Measurements from ENCODE around the gene TLE6. TPM values are rescaled to one million over a fixed set of nuclear protein-coding genes. Genes with fewer than 3 reads are reported as not detected.
A peak's percentile ranks its signal among the peaks of the same experiment; 100 is the strongest.

The TLE6 gene
- total and polyA plus RNA-seq, 2 of the 13 experiments (the other 11 are each of a cell fraction or from before 2014, with no cell fraction given) = 0.24 to 5.5 TPM

DNA sequence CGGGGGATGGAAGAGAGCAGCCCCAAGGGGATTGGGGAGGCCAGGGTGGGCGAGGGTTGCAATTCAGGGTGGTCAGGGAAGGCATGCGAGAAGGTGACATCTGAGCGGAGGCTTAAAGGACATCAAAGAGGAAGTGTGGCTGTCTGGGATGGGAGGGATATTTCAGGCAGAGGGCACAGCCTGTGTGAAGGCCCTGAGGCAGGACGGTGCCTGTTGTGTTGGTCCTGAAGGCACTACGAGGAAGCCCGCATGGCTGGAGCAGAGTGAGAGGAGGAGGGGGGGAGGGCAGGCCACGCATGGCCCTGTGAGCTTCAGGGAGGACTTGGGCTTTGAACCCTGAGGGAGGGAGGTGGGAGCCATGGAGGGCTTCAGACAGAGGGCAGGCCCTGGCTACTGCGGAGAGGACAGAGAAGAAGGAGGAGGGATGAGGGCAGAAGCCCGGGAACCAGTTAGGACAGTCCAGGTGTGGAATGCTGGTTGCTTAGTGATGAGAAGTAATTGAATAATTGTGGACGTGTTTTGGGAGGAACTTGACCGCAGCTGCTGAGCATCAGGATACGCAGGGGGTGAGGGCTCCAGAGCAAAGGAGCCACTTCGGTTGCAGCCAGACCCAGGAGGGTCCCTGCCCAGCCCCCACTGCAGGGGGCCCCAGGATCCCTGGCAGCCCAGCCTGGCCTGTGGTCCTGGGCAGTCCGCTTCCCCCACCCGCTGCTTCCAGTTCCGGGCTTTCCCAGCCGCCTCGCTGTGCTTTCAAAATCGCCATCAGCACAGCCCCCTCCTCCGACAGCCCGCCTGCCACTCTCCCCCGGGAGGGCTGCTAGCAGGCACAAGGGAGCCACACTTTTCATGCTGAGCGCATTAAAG is 6.2 kb downstream of the TLE6 start (continued):
- TF ChIP-seq CHD4 (IDR thresholded peaks at IDR 0.05; ENCODE audit: borderline replicate concordance, low read length) = 0 out of 2 replicates have a peak, but pooled peaks have one; percentile 45
- TF ChIP-seq FOXA3 (CRISPR knock-in tag; IDR thresholded peaks at IDR 0.05) = no peak
- TF ChIP-seq CHD2 (IDR thresholded peaks at IDR 0.05; ENCODE audit: low read depth, low read length) = no peak
- no peak for TF ChIP-seq NR2F6 (IDR thresholded peaks at IDR 0.05)
- no peak for TF ChIP-seq NR2F6 (CRISPR knock-in tag; IDR thresholded peaks at IDR 0.05)
- no peak for TF ChIP-seq GFI1 (CRISPR knock-in tag; IDR thresholded peaks at IDR 0.05; ENCODE audit: borderline replicate concordance)
- no peak for TF ChIP-seq ZSCAN9 (CRISPR knock-in tag; IDR thresholded peaks at IDR 0.05; ENCODE audit: borderline replicate concordance)
- TF ChIP-seq POLR2A (IDR thresholded peaks at IDR 0.05; ENCODE audit: insufficient read depth in 1 of 2, low read depth in 2 of 2, low read length in 2 of 2) = no peak
- TF ChIP-seq, protein P1, sequence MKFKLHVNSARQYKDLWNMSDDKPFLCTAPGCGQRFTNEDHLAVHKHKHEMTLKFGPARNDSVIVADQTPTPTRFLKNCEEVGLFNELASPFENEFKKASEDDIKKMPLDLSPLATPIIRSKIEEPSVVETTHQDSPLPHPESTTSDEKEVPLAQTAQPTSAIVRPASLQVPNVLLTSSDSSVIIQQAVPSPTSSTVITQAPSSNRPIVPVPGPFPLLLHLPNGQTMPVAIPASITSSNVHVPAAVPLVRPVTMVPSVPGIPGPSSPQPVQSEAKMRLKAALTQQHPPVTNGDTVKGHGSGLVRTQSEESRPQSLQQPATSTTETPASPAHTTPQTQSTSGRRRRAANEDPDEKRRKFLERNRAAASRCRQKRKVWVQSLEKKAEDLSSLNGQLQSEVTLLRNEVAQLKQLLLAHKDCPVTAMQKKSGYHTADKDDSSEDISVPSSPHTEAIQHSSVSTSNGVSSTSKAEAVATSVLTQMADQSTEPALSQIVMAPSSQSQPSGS (CRISPR knock-in tag; IDR thresholded peaks at IDR 0.05) = no peak
- TF ChIP-seq KAT7 (CRISPR knock-in tag; IDR thresholded peaks at IDR 0.05; ENCODE audit: borderline replicate concordance) = no peak
- TF ChIP-seq, protein P2, sequence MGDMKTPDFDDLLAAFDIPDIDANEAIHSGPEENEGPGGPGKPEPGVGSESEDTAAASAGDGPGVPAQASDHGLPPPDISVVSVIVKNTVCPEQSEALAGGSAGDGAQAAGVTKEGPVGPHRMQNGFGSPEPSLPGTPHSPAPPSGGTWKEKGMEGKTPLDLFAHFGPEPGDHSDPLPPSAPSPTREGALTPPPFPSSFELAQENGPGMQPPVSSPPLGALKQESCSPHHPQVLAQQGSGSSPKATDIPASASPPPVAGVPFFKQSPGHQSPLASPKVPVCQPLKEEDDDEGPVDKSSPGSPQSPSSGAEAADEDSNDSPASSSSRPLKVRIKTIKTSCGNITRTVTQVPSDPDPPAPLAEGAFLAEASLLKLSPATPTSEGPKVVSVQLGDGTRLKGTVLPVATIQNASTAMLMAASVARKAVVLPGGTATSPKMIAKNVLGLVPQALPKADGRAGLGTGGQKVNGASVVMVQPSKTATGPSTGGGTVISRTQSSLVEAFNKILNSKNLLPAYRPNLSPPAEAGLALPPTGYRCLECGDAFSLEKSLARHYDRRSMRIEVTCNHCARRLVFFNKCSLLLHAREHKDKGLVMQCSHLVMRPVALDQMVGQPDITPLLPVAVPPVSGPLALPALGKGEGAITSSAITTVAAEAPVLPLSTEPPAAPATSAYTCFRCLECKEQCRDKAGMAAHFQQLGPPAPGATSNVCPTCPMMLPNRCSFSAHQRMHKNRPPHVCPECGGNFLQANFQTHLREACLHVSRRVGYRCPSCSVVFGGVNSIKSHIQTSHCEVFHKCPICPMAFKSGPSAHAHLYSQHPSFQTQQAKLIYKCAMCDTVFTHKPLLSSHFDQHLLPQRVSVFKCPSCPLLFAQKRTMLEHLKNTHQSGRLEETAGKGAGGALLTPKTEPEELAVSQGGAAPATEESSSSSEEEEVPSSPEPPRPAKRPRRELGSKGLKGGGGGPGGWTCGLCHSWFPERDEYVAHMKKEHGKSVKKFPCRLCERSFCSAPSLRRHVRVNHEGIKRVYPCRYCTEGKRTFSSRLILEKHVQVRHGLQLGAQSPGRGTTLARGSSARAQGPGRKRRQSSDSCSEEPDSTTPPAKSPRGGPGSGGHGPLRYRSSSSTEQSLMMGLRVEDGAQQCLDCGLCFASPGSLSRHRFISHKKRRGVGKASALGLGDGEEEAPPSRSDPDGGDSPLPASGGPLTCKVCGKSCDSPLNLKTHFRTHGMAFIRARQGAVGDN (CRISPR knock-in tag; IDR thresholded peaks at IDR 0.05) = peak; percentile 43; the same call in 1 of the 2 replicates
- no peak for TF ChIP-seq ZNF547 (CRISPR knock-in tag; IDR thresholded peaks at IDR 0.05)
- TF ChIP-seq, protein P3, sequence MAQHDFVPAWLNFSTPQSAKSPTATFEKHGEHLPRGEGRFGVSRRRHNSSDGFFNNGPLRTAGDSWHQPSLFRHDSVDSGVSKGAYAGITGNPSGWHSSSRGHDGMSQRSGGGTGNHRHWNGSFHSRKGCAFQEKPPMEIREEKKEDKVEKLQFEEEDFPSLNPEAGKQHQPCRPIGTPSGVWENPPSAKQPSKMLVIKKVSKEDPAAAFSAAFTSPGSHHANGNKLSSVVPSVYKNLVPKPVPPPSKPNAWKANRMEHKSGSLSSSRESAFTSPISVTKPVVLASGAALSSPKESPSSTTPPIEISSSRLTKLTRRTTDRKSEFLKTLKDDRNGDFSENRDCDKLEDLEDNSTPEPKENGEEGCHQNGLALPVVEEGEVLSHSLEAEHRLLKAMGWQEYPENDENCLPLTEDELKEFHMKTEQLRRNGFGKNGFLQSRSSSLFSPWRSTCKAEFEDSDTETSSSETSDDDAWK (CRISPR knock-in tag; IDR thresholded peaks at IDR 0.05) = no peak
- TF ChIP-seq, protein P4, sequence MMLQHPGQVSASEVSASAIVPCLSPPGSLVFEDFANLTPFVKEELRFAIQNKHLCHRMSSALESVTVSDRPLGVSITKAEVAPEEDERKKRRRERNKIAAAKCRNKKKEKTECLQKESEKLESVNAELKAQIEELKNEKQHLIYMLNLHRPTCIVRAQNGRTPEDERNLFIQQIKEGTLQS (CRISPR knock-in tag; IDR thresholded peaks at IDR 0.05) = no peak
- no peak for TF ChIP-seq ZSCAN20 (CRISPR knock-in tag; IDR thresholded peaks at IDR 0.05; ENCODE audit: borderline replicate concordance)
- TF ChIP-seq SMARCC2 (IDR thresholded peaks at IDR 0.05) = no peak
- TF ChIP-seq JUN (CRISPR knock-in tag; IDR thresholded peaks at IDR 0.05) = no peak
- TF ChIP-seq HNF4G (IDR thresholded peaks at IDR 0.05; ENCODE audit: borderline replicate concordance, low read depth, low read length) = no peak
- TF ChIP-seq HNF4G (CRISPR knock-in tag; IDR thresholded peaks at IDR 0.05; ENCODE audit: borderline replicate concordance, low read depth) = no peak
- no peak for TF ChIP-seq SYNCRIP (IDR thresholded peaks at IDR 0.05; ENCODE audit: insufficient read depth, low read depth, low read length)
- TF ChIP-seq, protein P5, sequence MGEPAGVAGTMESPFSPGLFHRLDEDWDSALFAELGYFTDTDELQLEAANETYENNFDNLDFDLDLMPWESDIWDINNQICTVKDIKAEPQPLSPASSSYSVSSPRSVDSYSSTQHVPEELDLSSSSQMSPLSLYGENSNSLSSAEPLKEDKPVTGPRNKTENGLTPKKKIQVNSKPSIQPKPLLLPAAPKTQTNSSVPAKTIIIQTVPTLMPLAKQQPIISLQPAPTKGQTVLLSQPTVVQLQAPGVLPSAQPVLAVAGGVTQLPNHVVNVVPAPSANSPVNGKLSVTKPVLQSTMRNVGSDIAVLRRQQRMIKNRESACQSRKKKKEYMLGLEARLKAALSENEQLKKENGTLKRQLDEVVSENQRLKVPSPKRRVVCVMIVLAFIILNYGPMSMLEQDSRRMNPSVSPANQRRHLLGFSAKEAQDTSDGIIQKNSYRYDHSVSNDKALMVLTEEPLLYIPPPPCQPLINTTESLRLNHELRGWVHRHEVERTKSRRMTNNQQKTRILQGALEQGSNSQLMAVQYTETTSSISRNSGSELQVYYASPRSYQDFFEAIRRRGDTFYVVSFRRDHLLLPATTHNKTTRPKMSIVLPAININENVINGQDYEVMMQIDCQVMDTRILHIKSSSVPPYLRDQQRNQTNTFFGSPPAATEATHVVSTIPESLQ (CRISPR knock-in tag; conservative IDR thresholded peaks at IDR 0.05) = no peak
- no peak for TF ChIP-seq MIER3 (CRISPR knock-in tag; IDR thresholded peaks at IDR 0.05; ENCODE audit: borderline replicate concordance)

Measured in HepG2 (cell line).